ENCODE results near the gene GRB10.

GRB10 gene

DNA sequence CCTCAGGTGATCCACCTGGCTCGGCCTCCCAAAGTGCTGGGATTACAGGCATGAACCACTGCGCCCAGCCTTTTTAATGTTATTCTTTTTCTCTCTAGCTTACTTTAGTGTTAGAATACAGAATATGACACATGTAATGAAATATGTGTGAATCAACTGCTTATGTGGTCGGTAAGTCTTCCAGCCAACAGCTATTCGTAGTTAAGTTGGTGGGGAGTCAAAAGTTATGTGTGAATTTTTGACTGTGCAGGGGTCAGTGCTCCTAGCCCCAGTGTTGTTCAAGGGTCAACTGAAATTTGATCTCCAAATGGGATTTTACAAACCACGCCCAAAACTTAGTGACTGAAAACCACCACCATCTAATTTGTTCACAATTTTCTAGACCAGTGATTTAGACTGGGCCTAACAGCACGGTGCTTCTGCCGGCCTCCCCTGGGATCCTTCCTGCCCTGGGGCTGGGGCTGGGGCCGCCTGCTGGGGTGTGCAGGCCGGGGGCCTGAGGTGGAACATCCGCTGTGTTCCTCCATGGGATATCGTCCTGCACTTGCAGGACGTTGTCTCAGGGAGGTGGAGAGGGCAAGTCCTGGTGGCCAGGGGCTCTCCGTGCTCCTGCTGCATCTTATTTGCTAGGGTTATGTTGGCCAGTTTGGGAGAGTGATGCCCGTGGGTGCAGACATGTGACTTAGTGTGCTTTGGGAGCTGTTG is 24.5 kb upstream of the GRB10 start:
- H3K4me2 ChIP-seq = no peak overlapping the region
- no peak overlapping the region for H3K27ac ChIP-seq
- H3K36me3 ChIP-seq = no peaks in the 10 kb centered on the region
- H3K4me3 ChIP-seq = no peak overlapping the region
- H3K4me1 ChIP-seq = peaks cover 13 to 37% (median 31%) of the 10 kb centered on the region in 10 experiments; a peak in 18 of 20 replicates
- H3K9ac ChIP-seq = no peak overlapping the region
- no peaks in the 10 kb centered on the region for H4K20me1 ChIP-seq
- H3K9me3 ChIP-seq (replicated peaks in 1 of 11) = no peaks in the 10 kb centered on the region
- H3K27me3 ChIP-seq = no peaks in the 10 kb centered on the region
- TF ChIP-seq Cebpa-rat (IDR thresholded peaks at IDR 0.05) = no peak

DNA sequence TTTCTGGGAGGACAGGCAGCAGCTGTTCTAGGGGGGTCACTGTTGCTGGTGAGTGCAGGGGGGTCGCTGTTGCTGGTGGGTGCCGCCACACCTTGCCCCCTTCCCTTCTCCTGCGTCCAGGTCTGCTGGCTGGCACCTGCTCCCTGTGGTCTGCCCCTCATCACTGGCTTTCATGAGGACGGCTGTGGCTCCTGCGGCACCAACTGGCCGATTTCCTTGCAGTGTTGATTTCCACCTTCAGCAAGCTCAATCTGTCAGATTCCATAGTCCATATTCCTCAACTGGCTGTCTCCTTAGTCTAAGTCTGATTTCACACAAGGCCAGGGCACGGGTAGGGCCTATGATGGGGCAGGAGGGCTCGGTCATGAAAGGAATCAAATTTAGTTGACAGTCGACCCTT is 23.4 kb upstream of the GRB10 start:
- no peak overlapping the region for H3K4me3 ChIP-seq
- H3K4me2 ChIP-seq = peak overlapping the region in 8 of 11 experiments; percentile 16 to 63 (median 47); a peak in 14 of 22 replicates
- no peaks in the 10 kb centered on the region for H3K27me3 ChIP-seq
- no peak for TF ChIP-seq Cebpa-rat (IDR thresholded peaks at IDR 0.05)
- peaks cover 10 to 28% (median 26%) of the 10 kb centered on the region in 10 experiments; a peak in 18 of 20 replicates for H3K4me1 ChIP-seq
- H3K9ac ChIP-seq = no peak overlapping the region
- H4K20me1 ChIP-seq = no peaks in the 10 kb centered on the region
- no peaks in the 10 kb centered on the region for H3K9me3 ChIP-seq (replicated peaks in 1 of 11)
- H3K27ac ChIP-seq = no peak overlapping the region
- H3K36me3 ChIP-seq = no peaks in the 10 kb centered on the region

DNA sequence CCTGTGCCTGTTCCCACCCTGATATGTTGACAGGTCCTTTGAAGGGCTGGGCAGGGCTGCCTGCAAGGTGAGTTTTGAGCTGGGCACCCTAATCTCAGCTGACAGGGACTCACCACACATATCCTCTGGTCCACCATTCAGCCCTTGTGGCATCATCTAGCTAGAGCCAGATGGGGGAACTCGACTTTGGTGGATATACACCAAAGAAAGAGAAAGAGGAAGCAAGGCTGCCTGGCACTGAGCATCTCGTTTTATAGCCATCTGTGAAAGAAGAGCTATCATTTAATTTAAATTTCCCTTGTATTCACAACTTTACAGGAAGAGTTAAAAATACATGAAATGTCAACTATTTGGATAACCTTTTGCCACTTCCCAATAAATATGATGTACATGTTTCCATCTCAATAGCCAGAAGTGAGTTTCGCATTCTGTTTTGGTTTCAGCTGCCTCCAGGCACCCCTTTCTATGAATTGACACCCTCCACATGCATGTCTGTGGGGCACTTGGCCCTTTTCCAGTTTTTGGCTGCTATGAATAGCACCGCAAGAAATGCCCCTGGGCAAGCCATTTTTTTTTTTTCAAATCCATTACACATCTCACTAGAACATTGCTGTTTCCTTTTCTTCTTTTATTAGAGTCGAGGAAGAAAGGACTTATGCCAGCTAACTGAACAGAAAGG is 22.9 kb upstream of the GRB10 start:
- Histone ChIP-seq H3K4me1 (peaks cover 10 to 28% (median 26%) of the 10 kb centered on the region in 10 experiments; a peak in 18 of 20 replicates), H3K9ac (no peak overlapping the region), H4K20me1 (no peaks in the 10 kb centered on the region), H3K9me3 (replicated peaks in 1 of 11) (no peaks in the 10 kb centered on the region), H3K27ac (peak overlapping the region in 2 of 11 experiments; percentile 1 to 18; a peak in 1 of 22 replicates), H3K4me3 (no peak overlapping the region), H3K27me3 (no peaks in the 10 kb centered on the region), H3K4me2 (peak overlapping the region in 9 of 11 experiments; percentile 12 to 63 (median 44); a peak in 16 of 22 replicates), H3K36me3 (no peaks in the 10 kb centered on the region)
- no peak for TF ChIP-seq Cebpa-rat (IDR thresholded peaks at IDR 0.05)

DNA sequence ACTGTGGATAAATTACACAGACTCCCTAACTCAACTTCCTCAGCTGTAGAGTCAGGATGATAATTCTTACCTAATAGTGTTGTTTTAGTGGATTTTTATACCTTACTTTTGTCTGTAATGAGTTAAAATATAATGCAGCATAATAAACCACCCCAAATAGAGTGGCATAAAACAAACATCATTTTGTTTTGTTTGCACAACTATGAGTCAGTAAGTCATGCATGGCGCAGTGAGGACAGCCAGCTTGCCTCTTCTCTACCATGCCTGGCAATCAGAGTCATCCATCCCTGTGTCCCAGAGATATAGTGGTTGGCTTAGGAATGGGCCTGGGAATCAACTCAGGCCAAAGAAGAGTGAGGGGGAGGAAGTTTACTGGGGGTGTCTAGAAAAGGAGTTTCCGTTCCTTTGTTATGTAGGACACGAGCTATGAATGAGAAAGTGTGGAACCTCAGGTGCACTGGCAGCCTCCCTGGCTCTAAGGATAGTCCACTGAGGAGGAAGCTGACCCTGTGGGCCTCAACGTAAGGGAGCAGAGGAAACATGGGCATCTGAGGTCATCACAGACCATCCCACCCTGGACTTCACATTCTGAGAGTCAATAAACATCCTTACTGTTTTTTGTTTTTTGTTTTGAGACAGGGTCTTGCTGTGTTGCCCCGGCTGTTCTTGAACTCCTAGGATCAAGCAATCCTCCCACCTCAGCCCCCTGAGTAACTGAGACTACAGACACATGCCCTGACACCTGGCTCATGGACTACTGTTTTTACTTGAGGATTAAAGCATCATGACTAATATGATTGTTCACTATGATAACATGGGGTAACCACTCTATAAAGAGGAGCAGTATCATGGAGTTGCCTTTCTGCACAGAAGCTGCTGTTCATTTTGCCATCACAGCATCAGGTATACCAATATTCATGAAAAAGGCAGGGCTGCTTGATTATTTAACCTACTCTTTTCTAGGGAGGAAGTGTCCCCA is 21.0 kb upstream of the GRB10 start:
- peaks cover 10 to 28% (median 26%) of the 10 kb centered on the region in 10 experiments; a peak in 18 of 20 replicates for H3K4me1 ChIP-seq
- no peak overlapping the region for H3K9ac ChIP-seq
- no peak overlapping the region for H3K4me3 ChIP-seq
- no peak overlapping the region for H3K27ac ChIP-seq
- H3K36me3 ChIP-seq = no peaks in the 10 kb centered on the region
- no peak for TF ChIP-seq Cebpa-rat (IDR thresholded peaks at IDR 0.05)
- peaks cover 0 to 1% (median 0%) of the 10 kb centered on the region in 11 experiments; a peak in 3 of 22 replicates for H3K9me3 ChIP-seq (replicated peaks in 1 of 11)
- no peaks in the 10 kb centered on the region for H4K20me1 ChIP-seq
- H3K4me2 ChIP-seq = peak overlapping the region in 7 of 11 experiments; percentile 0 to 56 (median 48); a peak in 13 of 22 replicates
- no peaks in the 10 kb centered on the region for H3K27me3 ChIP-seq

DNA sequence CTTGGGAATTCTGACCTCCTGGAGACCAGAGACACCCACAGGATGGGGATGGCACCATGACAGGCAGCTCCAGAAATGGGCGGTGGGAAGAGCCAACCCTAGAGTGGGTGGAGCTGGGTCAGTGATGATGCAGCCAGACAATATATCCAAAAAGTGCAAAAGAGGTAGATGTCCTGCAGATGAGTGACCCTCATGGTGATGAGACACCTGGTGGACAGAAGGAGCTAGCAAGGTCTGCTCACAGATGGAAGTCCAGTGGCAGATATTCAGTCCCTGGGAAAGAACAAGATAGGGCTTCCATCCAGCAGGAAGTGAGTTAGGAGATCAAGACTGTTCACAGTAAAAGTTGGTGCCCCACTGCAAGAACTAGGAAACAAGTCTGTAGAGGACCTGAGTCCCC is 19.2 kb upstream of the GRB10 start:
- H3K4me3 ChIP-seq = no peak overlapping the region

DNA sequence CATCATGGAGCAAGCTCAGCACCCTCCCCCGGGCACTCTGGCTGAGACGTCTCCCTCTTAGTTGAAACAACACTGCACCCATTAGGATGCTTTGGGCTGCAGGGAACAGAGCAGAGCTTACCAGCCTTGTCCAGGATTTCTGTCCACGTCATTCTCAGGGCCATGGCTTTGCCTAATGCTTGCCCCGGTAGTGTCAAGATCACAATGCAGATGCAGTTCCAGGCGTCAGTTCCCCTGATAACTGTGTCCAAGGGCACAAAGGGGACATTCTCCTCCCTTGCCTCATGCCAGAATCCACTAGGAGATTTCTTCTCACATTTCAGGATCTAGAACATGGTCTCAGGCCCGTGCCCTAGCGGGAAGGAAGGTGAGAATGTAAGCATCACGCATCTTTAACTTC is 17.2 kb upstream of the GRB10 start:
- Histone ChIP-seq H4K20me1 (no peaks in the 10 kb centered on the region), H3K27me3 (no peaks in the 10 kb centered on the region), H3K27ac (no peak overlapping the region), H3K4me2 (no peak overlapping the region), H3K9me3 (replicated peaks in 1 of 11) (peaks cover 0 to 11% (median 4%) of the 10 kb centered on the region in 11 experiments; a peak in 7 of 22 replicates), H3K36me3 (no peaks in the 10 kb centered on the region), H3K4me3 (no peak overlapping the region), H3K4me1 (peaks cover 5 to 13% (median 10%) of the 10 kb centered on the region in 10 experiments; a peak in 18 of 20 replicates), H3K9ac (no peak overlapping the region)
- TF ChIP-seq Cebpa-rat (IDR thresholded peaks at IDR 0.05) = no peak

More for the DNA sequence above, 19.2 kb upstream of the GRB10 start:
- Histone ChIP-seq H3K27ac (no peak overlapping the region), H3K27me3 (no peaks in the 10 kb centered on the region), H3K4me1 (peaks cover 10 to 28% (median 26%) of the 10 kb centered on the region in 10 experiments; a peak in 18 of 20 replicates), H3K36me3 (no peaks in the 10 kb centered on the region), H3K9ac (no peak overlapping the region), H3K4me2 (no peak overlapping the region), H4K20me1 (no peaks in the 10 kb centered on the region), H3K9me3 (replicated peaks in 1 of 11) (peaks cover 0 to 11% (median 4%) of the 10 kb centered on the region in 11 experiments; a peak in 7 of 22 replicates)
- TF ChIP-seq Cebpa-rat (IDR thresholded peaks at IDR 0.05) = no peak

DNA sequence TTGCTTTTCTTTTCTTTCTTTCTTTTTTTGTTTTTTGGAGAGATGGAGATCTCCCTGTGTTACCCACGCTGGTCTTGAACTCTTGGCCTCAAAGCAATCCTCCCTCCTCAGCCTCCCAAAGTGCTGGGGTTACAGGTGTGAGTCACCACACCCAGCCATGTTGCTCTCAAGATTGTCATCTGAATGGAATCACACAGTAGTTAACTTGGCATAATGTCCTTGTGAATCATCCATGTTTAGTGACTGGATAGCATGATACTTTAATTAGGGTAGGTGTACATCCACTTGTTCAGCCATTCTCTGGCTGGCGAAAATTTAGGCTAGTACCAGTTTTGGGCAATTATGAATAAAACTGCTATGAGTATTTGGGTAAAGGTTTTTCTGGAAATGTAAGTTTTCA is 15.4 kb upstream of the GRB10 start:
- H3K9me3 ChIP-seq (replicated peaks in 1 of 11) = peaks cover 0 to 11% (median 4%) of the 10 kb centered on the region in 11 experiments; a peak in 7 of 22 replicates
- H3K9ac ChIP-seq = no peak overlapping the region
- H3K27ac ChIP-seq = no peak overlapping the region
- H3K4me3 ChIP-seq = no peak overlapping the region
- no peak overlapping the region for H3K4me2 ChIP-seq
- H3K36me3 ChIP-seq = no peaks in the 10 kb centered on the region
- peaks cover 0 to 7% (median 4%) of the 10 kb centered on the region in 10 experiments; a peak in 4 of 20 replicates for H3K4me1 ChIP-seq
- peaks cover 0 to 12% (median 0%) of the 10 kb centered on the region in 11 experiments; a peak in 3 of 22 replicates for H3K27me3 ChIP-seq
- H4K20me1 ChIP-seq = no peaks in the 10 kb centered on the region; a peak in 1 of 22 replicates
- no peak for TF ChIP-seq Cebpa-rat (IDR thresholded peaks at IDR 0.05)

DNA sequence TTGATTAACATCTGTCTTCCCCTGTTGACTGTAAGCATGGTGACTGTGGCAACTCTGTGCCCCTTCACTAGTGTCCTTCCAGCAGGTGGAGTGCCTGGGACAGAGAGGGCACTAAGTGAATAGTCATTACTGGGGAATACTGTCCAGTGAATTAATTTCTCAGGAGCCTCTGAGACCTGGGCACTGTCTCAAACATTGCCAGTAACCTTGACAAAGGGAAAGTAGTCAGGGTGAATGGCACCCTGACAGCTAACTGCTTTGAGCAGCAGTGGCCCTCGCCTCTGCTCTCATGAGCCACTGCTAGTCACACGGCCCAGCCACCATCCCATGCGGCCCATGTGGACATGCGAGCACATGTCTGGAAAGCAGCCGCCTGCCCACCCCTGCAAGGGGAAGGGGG is 13.1 kb upstream of the GRB10 start:
- Histone ChIP-seq H3K4me1 (peaks cover 8 to 16% (median 13%) of the 10 kb centered on the region in 10 experiments), H3K9ac (no peak overlapping the region), H3K4me3 (no peak overlapping the region), H3K27me3 (peaks cover 0 to 12% (median 0%) of the 10 kb centered on the region in 11 experiments; a peak in 3 of 22 replicates), H4K20me1 (peaks cover 5 to 22% (median 11%) of the 10 kb centered on the region in 11 experiments; a peak in 19 of 22 replicates), H3K9me3 (replicated peaks in 1 of 11) (peaks cover 0 to 11% (median 4%) of the 10 kb centered on the region in 11 experiments; a peak in 7 of 22 replicates), H3K27ac (no peak overlapping the region), H3K4me2 (no peak overlapping the region), H3K36me3 (no peaks in the 10 kb centered on the region)
- no peak for TF ChIP-seq Cebpa-rat (IDR thresholded peaks at IDR 0.05)
